Breast epithelium (tissue), 3 donors: ENCODE results near the gene ATP11C.

Source experiments
- POLR2AphosphoS5 ChIP-seq, 3 donors: sonication (generic); formaldehyde crosslinking; IDR thresholded peaks; one replicate each; pipeline ENCODE4 v1.6.1; 2017; ENCODE audit warnings: antibody characterized with exemption in 3 of 3
- TF ChIP-seq, protein P1 (sequence below), 3 donors: fragments of 450-650 bp; IDR thresholded peaks; one replicate each; pipeline ENCODE4 v1.5.1; 2016 to 2017; ENCODE audit warnings: antibody characterized with exemption in 3 of 3, mild to moderate bottlenecking in 3 of 3, moderate library complexity in 3 of 3

DNA sequence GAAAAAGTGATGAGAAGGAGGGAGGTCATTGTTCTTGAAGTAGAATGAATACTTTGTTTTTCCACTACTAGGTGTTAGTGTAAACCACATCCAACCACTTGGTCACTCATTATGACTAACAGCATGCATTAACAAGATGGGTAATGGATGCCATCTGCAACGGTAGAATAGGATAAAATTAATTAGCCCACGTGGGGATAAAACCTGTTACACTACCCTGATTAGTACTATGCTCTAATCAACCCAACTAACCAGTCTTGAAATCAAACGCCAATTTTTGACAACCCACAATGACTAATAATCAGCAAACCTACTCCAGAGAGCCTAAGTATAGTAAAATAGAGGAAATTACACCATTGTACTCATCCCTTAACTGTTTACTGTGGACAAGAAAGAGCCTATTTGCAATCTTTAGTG, 131.4 kb downstream of the ATP11C start:
- TF ChIP-seq, protein P1, sequence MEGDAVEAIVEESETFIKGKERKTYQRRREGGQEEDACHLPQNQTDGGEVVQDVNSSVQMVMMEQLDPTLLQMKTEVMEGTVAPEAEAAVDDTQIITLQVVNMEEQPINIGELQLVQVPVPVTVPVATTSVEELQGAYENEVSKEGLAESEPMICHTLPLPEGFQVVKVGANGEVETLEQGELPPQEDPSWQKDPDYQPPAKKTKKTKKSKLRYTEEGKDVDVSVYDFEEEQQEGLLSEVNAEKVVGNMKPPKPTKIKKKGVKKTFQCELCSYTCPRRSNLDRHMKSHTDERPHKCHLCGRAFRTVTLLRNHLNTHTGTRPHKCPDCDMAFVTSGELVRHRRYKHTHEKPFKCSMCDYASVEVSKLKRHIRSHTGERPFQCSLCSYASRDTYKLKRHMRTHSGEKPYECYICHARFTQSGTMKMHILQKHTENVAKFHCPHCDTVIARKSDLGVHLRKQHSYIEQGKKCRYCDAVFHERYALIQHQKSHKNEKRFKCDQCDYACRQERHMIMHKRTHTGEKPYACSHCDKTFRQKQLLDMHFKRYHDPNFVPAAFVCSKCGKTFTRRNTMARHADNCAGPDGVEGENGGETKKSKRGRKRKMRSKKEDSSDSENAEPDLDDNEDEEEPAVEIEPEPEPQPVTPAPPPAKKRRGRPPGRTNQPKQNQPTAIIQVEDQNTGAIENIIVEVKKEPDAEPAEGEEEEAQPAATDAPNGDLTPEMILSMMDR (IDR thresholded peaks at IDR 0.05): no peak
- TF ChIP-seq POLR2AphosphoS5 (IDR thresholded peaks at IDR 0.05): no peak
